Liver (tissue), 9 donors: ENCODE results near the gene UQCRFS1. TPM values are rescaled to one million over a fixed set of nuclear protein-coding genes. Genes with fewer than 3 reads are reported as not detected.

Experiments
- DNase-seq: peaks from one replicate; pipeline ENCODE4 v3.0.0-alpha.2; 2017; ENCODE audit warnings: low spot score
- H3K27ac ChIP-seq, 2 donors: one replicate each; pipeline ENCODE4 v1.7.0; 2013; ENCODE audit warnings: inconsistent platforms in 2 of 2, low read length in 2 of 2, control low read depth in 1 of 2, low read depth in 1 of 2, mild to moderate bottlenecking in 1 of 2
- H3K27me3 ChIP-seq, 4 donors: one replicate each; pipeline versions ENCODE4 v1.6.1 to v1.7.0; 2013; ENCODE audit warnings: low read length in 3 of 4, inconsistent platforms in 1 of 4, mild to moderate bottlenecking in 1 of 4, moderate library complexity in 1 of 4; ENCODE audit not compliant: control insufficient read depth in 4 of 4, insufficient read depth in 4 of 4
- H3K36me3 ChIP-seq, 4 donors: one replicate each; pipeline versions ENCODE4 v1.6.1 to v1.7.0; 2013; ENCODE audit warnings: low read length in 3 of 4, mild to moderate bottlenecking in 3 of 4, low read depth in 1 of 4, moderate library complexity in 1 of 4; ENCODE audit not compliant: control insufficient read depth in 4 of 4, insufficient read depth in 3 of 4
- H3K4me1 ChIP-seq, 4 donors: one replicate each; pipeline versions ENCODE4 v1.6.1 to v1.7.0; 2013; ENCODE audit warnings: low read length in 3 of 4, mild to moderate bottlenecking in 3 of 4, moderate library complexity in 1 of 4; ENCODE audit not compliant: control insufficient read depth in 4 of 4, insufficient read depth in 4 of 4
- H3K4me3 ChIP-seq, 3 donors: one replicate each; pipeline versions ENCODE4 v1.6.1 to v1.7.0; 2013; ENCODE audit warnings: low read length in 3 of 3, control low read depth in 1 of 3, low read depth in 1 of 3, mild to moderate bottlenecking in 1 of 3
- H3K9ac ChIP-seq, 2 donors: one replicate each; pipeline ENCODE4 v1.7.0; 2013; ENCODE audit warnings: low read length in 2 of 2, mild to moderate bottlenecking in 2 of 2, moderate library complexity in 2 of 2, control low read depth in 1 of 2, low read depth in 1 of 2
- H3K9me3 ChIP-seq, 4 donors: one replicate each; pipeline versions ENCODE4 v1.6.1 to v1.7.0; 2013; ENCODE audit warnings: low read length in 3 of 4; ENCODE audit not compliant: control insufficient read depth in 4 of 4
- FOXA1 ChIP-seq: IDR thresholded peaks from 2 replicates; pipeline ENCODE4 v1.6.1; 2016; ENCODE audit warnings: antibody characterized with exemption
- FOXA2 ChIP-seq: IDR thresholded peaks from 2 replicates; pipeline ENCODE4 v1.6.1; 2016; ENCODE audit warnings: antibody characterized with exemption
- GABPA ChIP-seq, 2 donors: IDR thresholded peaks in 1 of 2; conservative IDR thresholded peaks in 1 of 2; 2 replicates each; pipeline ENCODE4 v1.6.1; 2016; ENCODE audit warnings: antibody characterized with exemption in 2 of 2, mild to moderate bottlenecking in 1 of 2, moderate library complexity in 1 of 2
- HNF4A ChIP-seq, 2 donors: conservative IDR thresholded peaks; 2 replicates each; pipeline ENCODE4 v1.6.1; 2016; ENCODE audit warnings: antibody characterized with exemption in 2 of 2, mild to moderate bottlenecking in 2 of 2
- HNF4G ChIP-seq: IDR thresholded peaks from 2 replicates; pipeline ENCODE4 v1.6.1; 2016; ENCODE audit warnings: antibody characterized with exemption
- JUND ChIP-seq, 2 donors: IDR thresholded peaks; 2 replicates each; pipeline ENCODE4 v1.6.1; 2016; ENCODE audit warnings: antibody characterized with exemption in 2 of 2
- MAX ChIP-seq: IDR thresholded peaks from 2 replicates; pipeline ENCODE4 v1.6.1; 2016; ENCODE audit warnings: antibody characterized with exemption
- NR2F2 ChIP-seq: IDR thresholded peaks from 2 replicates; pipeline ENCODE4 v1.6.1; 2016; ENCODE audit warnings: antibody characterized with exemption
- RAD21 ChIP-seq, 2 donors: IDR thresholded peaks; 2 replicates each; pipeline ENCODE4 v1.6.1; 2016; ENCODE audit warnings: antibody characterized with exemption in 2 of 2, mild to moderate bottlenecking in 2 of 2
- REST ChIP-seq: IDR thresholded peaks from 2 replicates; pipeline ENCODE4 v1.6.1; 2016; ENCODE audit warnings: antibody characterized with exemption, mild to moderate bottlenecking
- SP1 ChIP-seq: IDR thresholded peaks from 2 replicates; pipeline ENCODE4 v1.6.1; 2018; ENCODE audit warnings: antibody characterized with exemption, mild to moderate bottlenecking
- TAF1 ChIP-seq: conservative IDR thresholded peaks from 2 replicates; pipeline ENCODE4 v1.6.1; 2016; ENCODE audit warnings: antibody characterized with exemption, mild to moderate bottlenecking
- YY1 ChIP-seq: IDR thresholded peaks from 2 replicates; pipeline ENCODE4 v1.6.1; 2016; ENCODE audit warnings: antibody characterized with exemption, mild to moderate bottlenecking
- WGBS: extraction: QIAGEN DNeasy Blood & Tissue Kit; methylation state at CpG from one replicate; pipeline ENCODE4 v1.1.7; 2013; 5-methylcytosine and 5-hydroxymethylcytosine counted together
- polyA plus RNA-seq, 2 donors: library from polyadenylated mRNA; stranded (reverse) in 1 of 2; unstranded in 1 of 2; fragments of 200-250 nt in 1 of 2; fragments of >200 nt in 1 of 2; fragmentation: Nextera tagmentation in 1 of 2; extraction: Ambion mirVana in 1 of 2; gene quantifications; one replicate each; pipeline versions ENCODE4 v1.2.1 to v1.2.3, GENCODE V29; 2013 to 2015
- total RNA-seq, 2 donors: library from RNA; depleted of rRNA; stranded (reverse); fragments of >200 nt; gene quantifications; one replicate each; pipeline ENCODE4 v1.2.3, GENCODE V29; 2014
- TF ChIP-seq, protein P1 (sequence below): IDR thresholded peaks from 2 replicates; pipeline ENCODE4 v1.6.1; 2016; ENCODE audit warnings: antibody characterized with exemption
- TF ChIP-seq, protein P2 (sequence below): IDR thresholded peaks from 2 replicates; pipeline ENCODE4 v1.6.1; 2016; ENCODE audit warnings: antibody characterized with exemption
- donor health status: healthy.
- donor health status: healthy.
- donor health status: healthy.
- donor health status: healthy.
- donor health status: healthy.

The UQCRFS1 gene
- total and polyA plus RNA-seq, 4 donors: 19.1 to 71.2 (median 32.7) TPM

DNA sequence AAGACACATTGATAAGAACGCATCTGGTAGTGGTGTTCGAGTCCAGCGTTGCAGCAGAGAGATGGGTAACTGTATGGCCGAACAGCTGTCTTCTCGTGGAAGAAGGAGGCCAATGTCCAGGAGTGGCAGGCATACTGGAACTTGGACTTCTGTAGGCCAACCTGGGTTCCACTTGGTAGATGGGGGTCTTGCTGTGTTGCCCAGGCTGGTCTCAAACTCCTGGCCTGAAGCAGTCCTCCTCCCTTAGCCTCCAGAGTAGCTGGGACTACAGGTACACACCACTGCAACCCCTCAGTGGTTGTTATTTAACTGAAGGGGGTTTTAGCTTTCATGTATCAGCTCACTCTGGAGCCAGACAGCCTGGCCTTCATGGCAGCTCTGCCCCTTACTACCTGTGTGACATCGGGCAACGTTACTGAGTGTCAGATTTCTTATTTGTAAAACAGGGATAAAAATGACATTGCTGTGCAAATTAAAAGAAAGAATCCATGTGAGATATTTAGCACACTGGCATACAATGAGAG, 2.4 kb upstream of the UQCRFS1 start:
- H3K27ac ChIP-seq: no peak overlapping the region

DNA sequence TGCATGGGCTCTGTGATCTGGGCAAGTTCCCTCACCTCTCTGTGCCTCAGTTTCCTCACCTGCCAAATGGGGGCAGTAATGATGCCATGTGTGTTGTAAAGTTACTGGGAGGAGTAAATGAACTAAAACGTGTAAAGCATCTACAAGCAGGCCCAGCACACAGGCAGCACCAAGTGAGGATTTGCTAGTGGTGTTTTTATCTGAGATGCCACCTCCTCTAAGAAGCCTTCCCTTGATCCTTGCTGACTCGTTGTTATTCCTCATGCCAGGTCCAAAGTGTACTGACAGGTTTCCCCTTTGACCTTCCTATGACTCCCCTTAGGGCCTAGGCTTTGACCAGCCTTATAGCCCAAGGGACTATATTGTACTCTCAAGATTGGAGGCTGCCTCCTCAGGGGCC, 1.5 kb upstream of the UQCRFS1 start:
- Histone ChIP-seq H3K4me1 (peaks cover 0 to 19% (median 8%) of the 10 kb centered on the region in 4 donors), H3K36me3 (no peaks in the 10 kb centered on the region), H3K27me3 (no peaks in the 10 kb centered on the region), H3K9me3 (no peaks in the 10 kb centered on the region), H3K27ac (no peak overlapping the region), H3K4me3 (no peak overlapping the region), H3K9ac (no peak overlapping the region)
- DNase-seq: no peak
- 60% methylated on average over 2 of the region's 2 CpGs for WGBS
- TF ChIP-seq RAD21 (IDR thresholded peaks at IDR 0.05): no peak
- TF ChIP-seq TAF1: no peak
- no peak for TF ChIP-seq GABPA (IDR thresholded peaks at IDR 0.05 in 1 of 2, conservative IDR thresholded peaks at IDR 0.05 in 1 of 2)
- no peak for TF ChIP-seq FOXA2
- TF ChIP-seq FOXA1: no peak
- TF ChIP-seq JUND (IDR thresholded peaks at IDR 0.05): no peak
- TF ChIP-seq, protein P1, sequence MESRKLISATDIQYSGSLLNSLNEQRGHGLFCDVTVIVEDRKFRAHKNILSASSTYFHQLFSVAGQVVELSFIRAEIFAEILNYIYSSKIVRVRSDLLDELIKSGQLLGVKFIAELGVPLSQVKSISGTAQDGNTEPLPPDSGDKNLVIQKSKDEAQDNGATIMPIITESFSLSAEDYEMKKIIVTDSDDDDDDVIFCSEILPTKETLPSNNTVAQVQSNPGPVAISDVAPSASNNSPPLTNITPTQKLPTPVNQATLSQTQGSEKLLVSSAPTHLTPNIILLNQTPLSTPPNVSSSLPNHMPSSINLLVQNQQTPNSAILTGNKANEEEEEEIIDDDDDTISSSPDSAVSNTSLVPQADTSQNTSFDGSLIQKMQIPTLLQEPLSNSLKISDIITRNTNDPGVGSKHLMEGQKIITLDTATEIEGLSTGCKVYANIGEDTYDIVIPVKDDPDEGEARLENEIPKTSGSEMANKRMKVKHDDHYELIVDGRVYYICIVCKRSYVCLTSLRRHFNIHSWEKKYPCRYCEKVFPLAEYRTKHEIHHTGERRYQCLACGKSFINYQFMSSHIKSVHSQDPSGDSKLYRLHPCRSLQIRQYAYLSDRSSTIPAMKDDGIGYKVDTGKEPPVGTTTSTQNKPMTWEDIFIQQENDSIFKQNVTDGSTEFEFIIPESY: no peak
- TF ChIP-seq, protein P2, sequence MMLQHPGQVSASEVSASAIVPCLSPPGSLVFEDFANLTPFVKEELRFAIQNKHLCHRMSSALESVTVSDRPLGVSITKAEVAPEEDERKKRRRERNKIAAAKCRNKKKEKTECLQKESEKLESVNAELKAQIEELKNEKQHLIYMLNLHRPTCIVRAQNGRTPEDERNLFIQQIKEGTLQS: no peak
- no peak for TF ChIP-seq MAX
- no peak for TF ChIP-seq HNF4A (conservative IDR thresholded peaks at IDR 0.05)
- TF ChIP-seq REST: no peak
- no peak for TF ChIP-seq NR2F2
- no peak for TF ChIP-seq YY1
- no peak for TF ChIP-seq SP1

More for the DNA sequence above, 2.4 kb upstream of the UQCRFS1 start:
- WGBS: 88% methylated on average over 7 of the region's 7 CpGs
- TF ChIP-seq, protein P1: no peak
- TF ChIP-seq GABPA (IDR thresholded peaks at IDR 0.05 in 1 of 2, conservative IDR thresholded peaks at IDR 0.05 in 1 of 2) (no peak), REST (no peak), HNF4G (no peak), FOXA1 (no peak)
- Histone ChIP-seq H3K27me3 (no peaks in the 10 kb centered on the region), H3K4me3 (no peak overlapping the region), H3K4me1 (peaks cover 0 to 14% (median 5%) of the 10 kb centered on the region in 4 donors), H3K36me3 (no peaks in the 10 kb centered on the region), H3K9ac (no peak overlapping the region), H3K9me3 (no peaks in the 10 kb centered on the region)
- DNase-seq: no peak
